ENCODE data around the gene METTL24.

Gene METTL24

DNA sequence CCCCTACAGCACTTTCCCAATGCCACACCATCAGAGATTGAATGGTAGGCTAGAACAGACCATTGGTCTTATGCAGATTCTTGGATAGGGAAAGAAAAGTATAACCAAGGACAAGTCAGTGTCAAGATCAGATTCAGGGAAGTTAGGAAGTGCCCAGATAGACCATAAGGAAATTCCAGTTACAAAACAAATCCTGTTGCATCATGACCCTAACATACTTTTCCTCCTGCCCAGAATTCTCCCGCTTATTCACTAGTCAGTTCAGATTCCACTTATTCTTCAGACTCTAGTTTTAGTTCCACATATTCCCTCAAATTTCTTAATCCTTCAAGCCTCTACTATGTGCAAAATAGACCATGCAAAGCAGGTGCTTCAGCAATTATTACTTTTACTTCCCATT lies 20.7 kb downstream of the METTL24 start:
- DNase-seq (ENCODE audit: low read depth in 2 of 2): no peak

DNA sequence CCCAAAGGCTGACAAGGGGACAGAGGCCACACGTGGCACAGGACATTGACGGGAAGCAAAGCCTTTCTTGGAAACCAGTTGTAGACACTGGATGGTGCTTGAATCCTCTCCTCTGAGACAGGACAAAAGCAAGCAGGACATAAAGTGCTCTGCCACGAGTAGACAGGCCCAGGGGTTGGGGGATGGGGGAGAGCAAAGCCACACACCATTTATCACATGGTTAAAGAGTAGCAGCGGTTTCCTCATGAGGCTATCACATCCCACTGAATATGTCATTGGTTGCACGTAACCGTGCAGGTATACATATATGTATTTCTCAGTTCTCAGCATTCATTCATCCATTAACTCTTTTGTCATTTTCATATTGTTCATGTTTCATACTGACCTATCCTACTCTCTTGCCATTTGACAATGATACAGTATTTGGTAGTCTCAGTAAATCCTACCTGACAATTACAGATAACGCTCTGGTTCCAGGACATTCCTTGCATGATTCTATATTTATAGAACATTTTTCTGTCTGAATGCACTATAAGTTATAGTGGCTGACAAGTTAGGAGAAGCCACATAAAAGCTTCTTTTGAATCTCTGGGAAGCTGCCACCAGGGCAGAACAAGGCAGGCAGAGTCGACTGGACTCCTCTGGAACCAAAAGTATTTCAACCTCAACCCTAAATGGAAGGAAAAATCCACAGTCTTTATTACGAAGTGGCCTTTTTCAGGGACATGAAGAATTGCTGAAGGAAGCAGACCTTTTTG lies 23.5 kb downstream of the METTL24 start:
- DNase-seq (ENCODE audit: low read depth in 2 of 2): no peak

GRCh38 chr6:110332281-110332680 lies 25.9 kb downstream of the METTL24 start:
- no peak for DNase-seq (ENCODE audit: low read depth in 2 of 2)

DNA sequence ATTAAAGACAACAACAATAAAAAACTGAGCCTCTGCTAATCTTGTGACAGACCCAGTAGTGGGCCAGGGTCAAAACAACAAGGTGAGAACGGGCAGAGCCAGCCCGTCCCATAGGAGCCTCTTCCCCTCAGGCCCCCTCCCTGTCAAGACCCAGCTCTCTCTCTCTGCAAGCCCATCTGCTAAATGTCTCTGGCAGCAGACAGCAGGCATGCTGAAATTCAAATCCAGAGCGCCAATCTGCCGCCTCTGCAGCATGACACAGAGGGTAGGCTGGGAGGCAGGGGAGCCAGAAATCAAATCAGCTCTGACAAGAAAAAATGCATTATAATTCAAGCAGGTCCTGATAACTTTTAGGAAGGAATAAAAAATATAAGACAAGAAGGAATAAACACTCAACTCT lies 26.3 kb downstream of the METTL24 start:
- no peak for DNase-seq (ENCODE audit: low read depth in 2 of 2)

GRCh38 chr6:110331390-110331789 lies 26.8 kb downstream of the METTL24 start:
- DNase-seq (ENCODE audit: low read depth in 2 of 2): no peak

DNA sequence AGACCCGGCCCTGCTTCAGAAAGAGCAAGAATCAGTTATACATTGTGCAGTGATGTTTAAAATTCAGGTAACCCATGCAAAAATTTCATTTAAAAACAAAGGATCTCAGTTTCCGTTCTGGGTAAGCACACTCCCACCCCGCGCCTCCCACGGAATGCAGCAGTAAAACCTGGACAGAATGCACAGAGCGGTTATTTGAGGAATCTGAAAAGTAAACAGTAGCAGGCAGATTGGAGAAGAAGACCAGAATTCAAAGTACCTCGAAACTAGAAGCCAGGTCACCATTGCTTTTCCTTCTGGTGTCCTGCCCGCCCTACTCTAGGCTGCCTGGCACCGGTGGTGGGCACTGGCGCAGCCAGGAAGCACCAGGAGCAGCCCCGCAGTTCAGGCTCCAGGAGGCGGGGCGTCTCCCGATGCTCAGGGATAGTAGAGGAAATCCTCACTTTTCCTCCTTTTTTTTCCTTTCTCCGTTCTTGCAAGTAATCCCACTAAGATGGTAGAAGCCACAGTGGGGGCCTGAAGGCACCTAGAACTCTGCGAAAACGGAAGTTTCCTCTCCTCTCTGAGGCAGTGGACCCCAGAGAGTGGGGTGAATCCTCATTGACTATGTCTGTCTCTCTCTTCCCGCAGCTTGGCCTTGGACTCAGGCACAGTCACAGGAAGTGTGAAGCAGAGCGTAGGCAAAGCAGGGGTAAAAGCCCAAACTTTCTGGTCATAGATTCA lies 28.3 kb downstream of the METTL24 start:
- no peak for DNase-seq (ENCODE audit: low read depth in 2 of 2)

DNA sequence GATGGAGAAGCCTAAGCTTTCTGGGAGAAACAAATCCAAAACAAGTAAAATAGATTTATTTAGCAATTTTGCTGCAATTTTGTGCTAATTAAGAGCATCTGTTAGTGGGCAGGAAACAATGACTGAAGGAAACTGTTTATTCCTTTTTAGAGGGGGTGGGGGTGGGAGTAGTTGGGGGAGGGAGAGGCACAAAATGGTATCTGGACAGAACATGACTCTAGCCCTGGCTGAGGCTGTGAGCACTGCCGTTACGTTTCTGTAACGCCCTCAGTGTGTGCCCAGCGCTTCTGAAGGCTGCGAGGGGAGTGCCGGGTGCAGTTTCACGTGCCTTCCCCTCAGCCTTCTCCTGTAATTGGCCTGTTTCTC lies 28.8 kb downstream of the METTL24 start:
- DNase-seq (ENCODE audit: low read depth in 2 of 2): no peak

DNA sequence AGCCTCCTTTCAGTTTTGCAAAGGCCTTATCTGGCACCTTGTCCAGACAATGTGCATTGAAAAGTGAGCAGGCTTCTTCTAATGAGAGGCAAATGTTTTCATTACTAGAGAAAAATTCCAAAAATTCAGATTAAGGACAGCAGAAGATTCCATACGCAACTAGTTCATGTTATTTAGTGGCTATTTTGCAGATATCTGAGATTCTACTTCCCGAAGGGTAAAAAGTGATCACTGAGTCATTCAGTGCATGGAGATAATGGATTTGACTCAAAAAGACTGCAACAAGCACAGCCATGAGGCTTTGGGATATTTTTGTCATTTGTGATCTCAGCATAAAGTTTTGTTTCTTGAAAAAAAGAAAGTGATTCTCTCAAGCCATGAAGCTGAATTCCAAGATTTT lies 29.9 kb downstream of the METTL24 start:
- DNase-seq (ENCODE audit: low read depth in 2 of 2): no peak

GRCh38 chr6:110327391-110327790 lies 30.8 kb downstream of the METTL24 start:
- DNase-seq (ENCODE audit: low read depth in 2 of 2): no peak

- DNase-seq (ENCODE audit: low read depth in 2 of 2): no peak
These were observed 31.5 kb downstream of the METTL24 start for GRCh38 chr6:110326609-110327008.

DNA sequence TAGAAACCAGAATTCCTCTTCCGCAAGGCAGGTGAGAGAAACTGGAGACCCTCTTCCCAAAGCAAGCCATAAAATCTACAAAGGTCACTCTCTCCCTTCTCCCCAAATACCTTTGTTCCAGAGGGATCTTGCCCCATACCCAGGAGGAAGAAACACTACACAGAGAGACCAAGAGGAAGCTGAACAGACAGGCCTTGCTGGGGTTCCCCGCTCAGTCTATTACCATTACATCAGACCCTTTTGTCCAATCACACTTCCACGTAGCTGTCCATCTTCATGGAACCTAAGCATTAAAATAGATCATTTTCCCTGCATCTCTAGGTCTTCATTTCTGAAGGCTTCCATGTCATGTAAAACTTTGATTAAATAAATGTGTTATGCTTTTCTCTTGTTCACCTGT lies 32.1 kb downstream of the METTL24 start:
- DNase-seq (ENCODE audit: low read depth in 2 of 2): no peak

- DNase-seq (ENCODE audit: low read depth in 2 of 2): no peak
These were observed 33.0 kb downstream of the METTL24 start for GRCh38 chr6:110325197-110325596.

- DNase-seq (ENCODE audit: low read depth in 2 of 2): no peak
These were observed 33.6 kb downstream of the METTL24 start for GRCh38 chr6:110324548-110324947.

DNA sequence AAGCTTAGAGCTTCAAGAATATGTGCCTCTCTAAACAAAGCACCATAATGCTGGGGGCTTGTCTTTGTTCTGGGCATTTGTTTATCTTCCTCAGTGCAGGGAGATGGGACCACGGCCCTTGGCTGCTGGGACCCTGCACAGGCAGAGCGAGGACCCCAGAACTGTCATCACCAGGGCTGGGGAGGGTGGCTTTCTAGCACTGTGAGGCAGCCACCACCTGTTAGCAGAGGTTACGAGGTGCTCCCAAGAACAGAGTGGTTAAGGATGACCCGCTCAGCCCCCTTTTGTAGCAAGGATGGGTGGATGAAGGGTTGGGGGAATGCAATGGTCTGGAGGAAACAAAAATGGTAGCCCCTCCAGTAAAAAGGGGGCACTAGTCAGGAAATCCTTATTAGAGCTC lies 34.9 kb downstream of the METTL24 start:
- no peak for DNase-seq (ENCODE audit: low read depth in 2 of 2)

- DNase-seq (ENCODE audit: low read depth in 2 of 2): no peak
These were observed 35.3 kb downstream of the METTL24 start for GRCh38 chr6:110322874-110323242.

GRCh38 chr6:110322151-110322873 lies 35.8 kb downstream of the METTL24 start:
- DNase-seq (ENCODE audit: low read depth in 2 of 2): no peak

DNA sequence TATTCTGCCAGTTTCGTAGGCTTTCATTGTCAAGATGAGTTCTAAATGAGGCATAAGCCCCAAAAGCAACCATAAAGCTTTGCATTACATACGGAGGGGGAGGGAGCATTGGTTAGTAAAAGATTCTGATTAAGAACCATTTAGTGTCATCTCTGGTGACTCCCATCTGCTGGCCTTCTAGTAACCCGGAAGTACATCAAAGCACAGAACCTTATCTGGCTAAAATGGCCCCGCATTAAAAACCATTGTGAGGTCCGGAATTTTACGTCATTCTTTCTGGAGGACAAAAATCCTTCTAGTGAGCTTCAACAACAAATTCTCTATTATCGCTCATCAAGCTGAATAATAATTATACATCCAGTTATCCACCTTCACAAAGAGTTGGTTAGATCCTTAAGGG lies 37.8 kb downstream of the METTL24 start:
- DNase-seq (ENCODE audit: low read depth in 2 of 2): no peak

DNA sequence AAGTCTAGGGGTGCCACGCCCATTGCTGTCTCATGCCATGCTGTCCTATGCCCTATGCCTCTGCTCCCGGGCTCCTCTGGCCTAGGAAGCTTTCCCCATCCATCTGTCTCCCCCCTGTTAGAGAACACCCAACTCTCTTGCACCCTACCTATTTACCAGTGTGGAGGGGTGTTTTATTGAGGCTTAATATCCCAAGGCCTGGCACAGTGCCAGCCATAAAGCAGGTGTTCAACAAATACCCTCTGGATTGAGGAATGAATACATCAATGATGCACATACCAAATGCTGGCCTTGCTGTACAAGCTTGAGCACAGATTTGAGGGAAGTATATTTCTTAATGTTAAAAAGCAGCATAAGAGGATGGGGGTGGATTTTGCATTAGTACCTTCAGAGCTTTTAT lies 38.3 kb downstream of the METTL24 start:
- no peak for DNase-seq (ENCODE audit: low read depth in 2 of 2)

DNA sequence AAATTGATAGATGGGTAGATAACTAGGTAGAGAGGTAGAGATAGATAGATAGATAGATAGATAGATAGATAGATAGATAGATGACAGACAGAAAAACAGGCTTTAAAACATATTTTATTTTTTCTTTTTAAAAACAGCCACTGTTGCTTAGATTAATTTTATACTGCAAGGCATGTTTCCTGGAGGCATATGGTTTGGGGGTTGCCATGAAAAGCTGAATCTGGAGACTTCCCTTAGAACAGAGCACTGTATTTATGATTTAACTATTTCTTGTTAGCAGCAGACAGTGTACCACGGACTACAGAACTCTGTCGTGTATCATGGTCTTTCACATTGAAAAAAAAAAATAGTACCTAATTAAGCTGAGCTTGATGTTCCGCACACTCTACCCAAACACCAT lies 38.8 kb downstream of the METTL24 start:
- no peak for DNase-seq (ENCODE audit: low read depth in 2 of 2)

GRCh38 chr6:110318971-110319370 lies 39.2 kb downstream of the METTL24 start:
- DNase-seq (ENCODE audit: low read depth in 2 of 2): no peak

DNA sequence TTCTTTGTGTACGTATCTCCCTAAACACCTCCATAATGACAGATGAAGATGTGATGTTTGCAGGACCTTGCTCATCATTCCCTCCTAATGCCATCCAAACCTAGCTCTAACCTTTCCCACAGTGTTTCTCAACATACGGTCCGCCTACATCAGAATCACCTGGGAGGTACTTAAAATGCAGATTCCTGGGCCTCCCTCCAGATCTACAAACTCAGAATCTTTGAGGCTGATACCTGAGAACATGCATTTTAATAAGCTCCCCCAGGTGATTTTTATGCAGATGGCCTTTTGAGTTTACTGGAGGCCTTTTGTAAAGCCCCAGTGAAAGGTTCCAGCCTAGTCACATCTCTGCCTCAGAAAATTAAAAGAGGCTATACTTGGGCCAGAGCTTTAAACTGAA lies 40.5 kb downstream of the METTL24 start:
- DNase-seq (ENCODE audit: low read depth in 2 of 2): no peak

DNA sequence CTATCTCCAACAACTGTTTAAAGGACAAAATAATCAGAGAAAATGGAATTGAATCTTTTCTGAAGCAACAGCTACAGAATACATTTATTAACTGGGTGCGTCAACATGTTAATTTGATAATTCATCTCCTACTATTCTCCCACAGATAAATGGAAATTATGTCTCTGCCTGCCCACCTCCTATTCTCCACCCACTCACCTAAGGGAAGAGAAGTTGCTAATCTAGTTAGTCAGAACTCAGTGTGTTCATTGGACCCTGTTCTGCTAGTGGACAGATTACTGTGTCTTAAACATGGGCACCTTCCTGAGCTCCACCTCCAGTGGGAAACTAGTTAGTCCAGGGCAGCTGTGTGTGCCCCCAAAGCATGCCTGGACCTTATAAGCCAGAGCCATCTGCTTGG lies 41.0 kb downstream of the METTL24 start:
- no peak for DNase-seq (ENCODE audit: low read depth in 2 of 2)

DNA sequence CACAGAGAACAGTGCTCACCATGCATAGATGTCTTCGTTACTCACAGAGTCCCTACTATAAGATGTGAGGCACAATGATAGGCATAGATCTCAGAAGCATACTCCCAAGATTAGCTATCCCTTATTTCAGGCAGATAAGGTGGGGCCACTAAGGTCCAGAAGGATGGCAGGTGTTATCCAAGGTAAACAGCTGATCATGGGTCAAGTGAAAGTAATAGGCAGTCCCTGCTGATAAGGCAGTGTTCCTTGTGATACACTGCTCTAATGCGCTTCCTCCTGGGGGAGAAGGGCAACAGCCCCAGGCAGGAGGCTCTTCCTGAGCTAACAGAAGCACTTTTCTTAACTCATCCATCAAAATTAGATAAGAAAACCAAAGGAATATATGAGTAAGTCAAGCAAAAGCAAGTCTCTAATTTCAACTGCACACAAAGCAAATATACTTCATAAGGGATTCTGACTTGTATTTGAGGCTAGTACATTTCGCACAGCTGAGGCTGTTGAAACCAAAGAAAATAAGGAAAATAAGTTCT lies 42.2 kb downstream of the METTL24 start:
- DNase-seq (ENCODE audit: low read depth in 2 of 2): no peak
